A549 (cell line): Measurements from ENCODE around the gene LENG1.

Source experiments
- BCL3 ChIP-seq: fragments of >200 bp; sonication (Bioruptor Twin); formaldehyde crosslinking; IDR thresholded peaks from 3 replicates; pipeline ENCODE4 v1.6.1; 2016
- CTCF ChIP-seq: fragments of >200 bp; sonication (Bioruptor Twin); formaldehyde crosslinking; IDR thresholded peaks from 3 replicates; pipeline ENCODE4 v1.5.1; 2016
- EP300 ChIP-seq, 2 experiments: fragments of >200 bp; sonication (Bioruptor Twin); formaldehyde crosslinking; IDR thresholded peaks; 2 replicates in 1 of 2; 3 replicates in 1 of 2; pipeline ENCODE4 v1.6.1; 2016 to 2017
- HMGXB4 ChIP-seq: fragments of 250-450 bp; sonication (Bioruptor Pico); IDR thresholded peaks from 2 replicates; pipeline ENCODE4 v1.5.0; 2021; ENCODE audit warnings: mild to moderate bottlenecking, moderate library complexity, borderline replicate concordance
- JUNB ChIP-seq: fragments of >200 bp; sonication (Bioruptor Twin); formaldehyde crosslinking; IDR thresholded peaks from 2 replicates; pipeline ENCODE4 v1.6.1; 2016
- KDM1A ChIP-seq: fragments of 200-600 bp; sonication (generic); IDR thresholded peaks from 2 replicates; pipeline ENCODE4 v1.6.1; 2016; ENCODE audit warnings: low read depth, mild to moderate bottlenecking
- POLR2A ChIP-seq: IDR thresholded peaks from 2 replicates; pipeline ENCODE4 v1.6.1; 2012; ENCODE audit warnings: mild to moderate bottlenecking, low read length
- RAD21 ChIP-seq, 2 experiments: fragments of >200 bp in 1 of 2; sonication (Bioruptor Twin) in 1 of 2; formaldehyde crosslinking in 1 of 2; IDR thresholded peaks in 1 of 2; conservative IDR thresholded peaks in 1 of 2; 2 replicates in 1 of 2; 3 replicates in 1 of 2; pipeline ENCODE4 v1.6.1; 2012 to 2018; ENCODE audit warnings: inconsistent platforms in 1 of 2
- SMC3 ChIP-seq: fragments of >200 bp; sonication (Bioruptor Twin); formaldehyde crosslinking; IDR thresholded peaks from 3 replicates; pipeline ENCODE4 v1.6.1; 2018; ENCODE audit warnings: inconsistent platforms

GRCh38 chr19:54162241-54162805 is 2.8 kb upstream of the LENG1 start:
- no peak for TF ChIP-seq CTCF
- TF ChIP-seq SMC3, result no peak
- TF ChIP-seq EP300 (IDR thresholded peaks at IDR 0.05), result no peak
- TF ChIP-seq KDM1A, result no peak
- no peak for TF ChIP-seq POLR2A
- no peak for TF ChIP-seq RAD21 (conservative IDR thresholded peaks at IDR 0.05 in 1 of 2, IDR thresholded peaks at IDR 0.05 in 1 of 2)
- no peak for TF ChIP-seq HMGXB4 (CRISPR knock-in tag)
- no peak for TF ChIP-seq BCL3
- TF ChIP-seq JUNB, result no peak
